Keratinocyte (primary cell): ENCODE results near the gene DDX41. TPM values are rescaled to one million over a fixed set of nuclear protein-coding genes. Genes with fewer than 3 reads are reported as not detected.
A peak's percentile ranks its signal among the peaks of the same experiment; 100 is the strongest.

Experiments
- DNase-seq: peaks from one replicate; pipeline ENCODE4 v3.0.0-alpha.2; 2011; ENCODE audit warnings: low read depth, missing footprints, low spot score
- FAIRE-seq: peaks from 2 replicates; lab custom pipeline; 2011; peaks lifted over from hg19 to GRCh38; lab: Jason Lieb, UNC
- H2AFZ ChIP-seq: 2 replicates; pipeline ENCODE4 v1.6.0; 2012; ENCODE audit warnings: low read length, control low read depth, inconsistent platforms; ENCODE audit not compliant: control insufficient read depth
- H3K27ac ChIP-seq: 2 replicates; pipeline ENCODE4 v1.5.1; 2011; ENCODE audit warnings: low read length; ENCODE audit not compliant: control insufficient read depth, insufficient read depth
- H3K27me3 ChIP-seq: 3 replicates; pipeline ENCODE4 v1.6.0; 2011; ENCODE audit warnings: low read length; ENCODE audit not compliant: control insufficient read depth, insufficient read depth; ENCODE audit errors: extremely low read depth
- H3K36me3 ChIP-seq, 2 experiments: 2 replicates in 1 of 2; 3 replicates in 1 of 2; pipeline ENCODE4 v1.5.1; 2011; ENCODE audit warnings: low read length in 2 of 2, mild to moderate bottlenecking in 1 of 2; ENCODE audit not compliant: control insufficient read depth in 2 of 2, insufficient read depth in 2 of 2; ENCODE audit errors: extremely low read depth in 1 of 2
- H3K4me1 ChIP-seq: 3 replicates; pipeline ENCODE4 v1.5.1; 2011; ENCODE audit warnings: low read length; ENCODE audit not compliant: control insufficient read depth, insufficient read depth; ENCODE audit errors: extremely low read depth
- H3K4me2 ChIP-seq: 3 replicates; pipeline ENCODE4 v1.6.0; 2011; ENCODE audit warnings: low read depth, low read length; ENCODE audit not compliant: control insufficient read depth, insufficient read depth; ENCODE audit errors: extremely low read depth
- H3K4me3 ChIP-seq, 3 experiments: fragments of 200-600 bp in 1 of 3; sonication (generic) in 1 of 3; 2 replicates in 2 of 3; 3 replicates in 1 of 3; pipeline ENCODE4 v1.5.1; 2011 to 2016; ENCODE audit warnings: low read length in 3 of 3, mild to moderate bottlenecking in 3 of 3, control low read depth in 2 of 3, inconsistent platforms in 1 of 3, low read depth in 1 of 3, mixed read lengths in 1 of 3, mixed run types in 1 of 3, moderate library complexity in 1 of 3; ENCODE audit not compliant: control insufficient read depth in 2 of 3, insufficient read depth in 2 of 3; ENCODE audit errors: extremely low read depth in 1 of 3
- H3K79me2 ChIP-seq: 2 replicates; pipeline ENCODE4 v1.6.0; 2012; ENCODE audit warnings: low read length; ENCODE audit not compliant: control insufficient read depth, insufficient read depth
- H3K9ac ChIP-seq: 3 replicates; pipeline ENCODE4 v1.6.0; 2011; ENCODE audit warnings: low read length; ENCODE audit not compliant: control insufficient read depth, insufficient read depth; ENCODE audit errors: extremely low read depth
- H3K9me1 ChIP-seq: 3 replicates; pipeline ENCODE4 v1.6.0; 2011; ENCODE audit warnings: low read length; ENCODE audit not compliant: control insufficient read depth, insufficient read depth; ENCODE audit errors: extremely low read depth
- H3K9me3 ChIP-seq: 2 replicates; pipeline ENCODE4 v1.5.1; 2012; ENCODE audit warnings: low read depth, low read length; ENCODE audit not compliant: control insufficient read depth
- H4K20me1 ChIP-seq: 3 replicates; pipeline ENCODE4 v1.6.0; 2011; ENCODE audit warnings: low read length; ENCODE audit not compliant: control insufficient read depth, insufficient read depth; ENCODE audit errors: extremely low read depth
- CTCF ChIP-seq, 3 experiments: IDR thresholded peaks in 1 of 3; conservative IDR thresholded peaks in 1 of 3; optimal IDR thresholded peaks in 1 of 3; 2 replicates in 2 of 3; 3 replicates in 1 of 3; pipeline versions ENCODE3 to v1.5.1; 2011; ENCODE audit warnings: low read length in 3 of 3, mild to moderate bottlenecking in 3 of 3, moderate library complexity in 2 of 3, control low read depth in 1 of 3, inconsistent platforms in 1 of 3; ENCODE audit not compliant: insufficient read depth in 2 of 3; ENCODE audit errors: extremely low read depth in 1 of 3
- EZH2 ChIP-seq: IDR thresholded peaks from one replicate; pipeline ENCODE4 v1.6.1; 2012; ENCODE audit warnings: inconsistent platforms, mild to moderate bottlenecking, low read length, moderate library complexity
- dilution Hi-C: fragments of 300-500 bp; cut with MboI; formaldehyde crosslinking; loops from one replicate; pipeline ENCODE4 v1.7.0; 2020; ENCODE audit warnings: low sequenced_read_pairs; ENCODE audit not compliant: extremely low pct_ligation_motif_present
- polyA plus RNA-seq, 5 experiments: library from polyadenylated mRNA; depleted of rRNA in 3 of 5; stranded (reverse) in 3 of 5; stranded (forward) in 1 of 5; unstranded in 1 of 5; fragments of >200 nt; gene quantifications; 1 replicate in 1 of 5; 2 replicates in 3 of 5; 3 replicates in 1 of 5; pipeline versions ENCODE4 v1.2.1 to v1.2.3, GENCODE V29; 2011 to 2012; ENCODE audit warnings: missing spikeins in 2 of 5, low read depth in 1 of 5, low replicate concordance in 1 of 5

Gene DDX41
- polyA plus RNA-seq, 1 donor (not counting 4 experiments of a cell fraction or from before 2014, with no cell fraction given): 71.3 TPM

GRCh38 chr5:177553671-177554429, 37.1 kb upstream of the DDX41 start:
- Histone ChIP-seq H3K4me1 (peaks cover 22% of the 10 kb centered on the region), H3K27me3 (no peaks in the 10 kb centered on the region), H3K9me1 (peaks cover 3% of the 10 kb centered on the region), H3K4me3 (peak overlapping the region; percentile 80 to 92 (median 88)), H3K4me2 (peak overlapping the region; percentile 91), H3K79me2 (peaks cover 48% of the 10 kb centered on the region), H3K9me3 (no peaks in the 10 kb centered on the region), H2AFZ (peak overlapping the region; percentile 25), H3K27ac (peak overlapping the region; percentile 44), H3K9ac (peak overlapping the region; percentile 76), H4K20me1 (no peaks in the 10 kb centered on the region), H3K36me3 (peaks cover 9 to 11% of the 10 kb centered on the region in 2 experiments)
- no peak for FAIRE-seq
- dilution Hi-C loops: no loop called here
- TF ChIP-seq EZH2 (no peak), CTCF (optimal IDR thresholded peaks at IDR 0.05 in 1 of 3, IDR thresholded peaks at IDR 0.05 in 1 of 3, conservative IDR thresholded peaks at IDR 0.05 in 1 of 3; ENCODE audit: extremely low read depth in 1 of 3, insufficient read depth in 2 of 3, low read length in 3 of 3) (no peak)
- DNase-seq: no peak

- dilution Hi-C loops: no loop called here
- Histone ChIP-seq H2AFZ (no peak overlapping the region), H3K9ac (peak overlapping the region; percentile 76), H3K4me1 (peaks cover 24% of the 10 kb centered on the region), H3K27ac (peak overlapping the region; percentile 44), H3K36me3 (peaks cover 9 to 11% of the 10 kb centered on the region in 2 experiments), H3K9me1 (peaks cover 3% of the 10 kb centered on the region), H3K27me3 (no peaks in the 10 kb centered on the region), H3K79me2 (peaks cover 57% of the 10 kb centered on the region), H3K9me3 (no peaks in the 10 kb centered on the region), H4K20me1 (no peaks in the 10 kb centered on the region), H3K4me3 (peak overlapping the region; percentile 80 to 92 (median 88)), H3K4me2 (peak overlapping the region; percentile 91)
- DNase-seq: no peak
- TF ChIP-seq CTCF (optimal IDR thresholded peaks at IDR 0.05 in 1 of 3, IDR thresholded peaks at IDR 0.05 in 1 of 3, conservative IDR thresholded peaks at IDR 0.05 in 1 of 3; ENCODE audit: extremely low read depth in 1 of 3, insufficient read depth in 2 of 3, low read length in 3 of 3) (peak; percentile 7 to 21 (median 18)), EZH2 (no peak)
- no peak for FAIRE-seq
Observed at GRCh38 chr5:177552839-177553455, 36.2 kb upstream of the DDX41 start.
